Mammary epithelial cell (primary cell): Measurements from ENCODE around the gene OR2T33.
"Not testable (repeated sequence)": the region's sequence is repeated elsewhere in the genome, so short reads cannot be mapped to it uniquely, and the experiment has no call there.

Experiments
- CTCF ChIP-seq, 2 donors: IDR thresholded peaks in 1 of 2; conservative IDR thresholded peaks in 1 of 2; 2 replicates each; pipeline ENCODE4 v1.5.1; 2011 to 2012; ENCODE audit warnings: inconsistent platforms in 2 of 2, low read length in 2 of 2, mild to moderate bottlenecking in 2 of 2, control low read depth in 1 of 2, low read depth in 1 of 2; ENCODE audit not compliant: insufficient read depth in 1 of 2; ENCODE audit errors: extremely low read depth in 1 of 2
- EZH2 ChIP-seq: IDR thresholded peaks from 2 replicates; pipeline ENCODE4 v1.6.1; 2012; ENCODE audit warnings: low read length, inconsistent platforms, borderline replicate concordance

- TF ChIP-seq CTCF (conservative IDR thresholded peaks at IDR 0.05 in 1 of 2, IDR thresholded peaks at IDR 0.05 in 1 of 2; ENCODE audit: extremely low read depth in 1 of 2, insufficient read depth in 1 of 2, low read depth in 1 of 2, low read length in 2 of 2); EZH2: not testable (repeated sequence)
These were observed 18.5 kb downstream of the OR2T33 start for GRCh38 chr1:248259309-248259708.
